Activated naive CD8-positive, alpha-beta T cell treated with anti-CD3 and anti-CD28 coated beads, Interleukin-2, amount 50 U/mL, for 24 hours (primary cell): Measurements from ENCODE around the gene GRAPL.
"Not testable (repeated sequence)": the region's sequence is repeated elsewhere in the genome, so short reads cannot be mapped to it uniquely, and the experiment has no call there.

Source experiments
- ATAC-seq: fragments of 150-1000 bp; cut with Tn5 transposase; one replicate; pipeline ENCODE4 v1.10.0; 2021
- DNase-seq: peaks from one replicate; pipeline ENCODE4 v3.0.0; 2021
- H3K27ac Mint-ChIP-seq: one replicate; pipeline ENCODE4 v1.8.0; 2021; ENCODE audit warnings: mild to moderate bottlenecking, mixed read lengths
- H3K27me3 Mint-ChIP-seq: one replicate; pipeline ENCODE4 v1.8.0; 2021; ENCODE audit warnings: mixed read lengths
- H3K36me3 Mint-ChIP-seq: one replicate; pipeline ENCODE4 v1.8.0; 2021; ENCODE audit warnings: low read depth, mixed read lengths
- H3K4me1 Mint-ChIP-seq: one replicate; pipeline ENCODE4 v1.8.0; 2021; ENCODE audit warnings: mixed read lengths
- H3K4me3 Mint-ChIP-seq: one replicate; pipeline ENCODE4 v1.8.0; 2021; ENCODE audit warnings: mild to moderate bottlenecking, moderate library complexity, mixed read lengths
- H3K9me3 Mint-ChIP-seq: one replicate; pipeline ENCODE4 v1.8.0; 2021; ENCODE audit warnings: mixed read lengths

GRAPL gene

DNA sequence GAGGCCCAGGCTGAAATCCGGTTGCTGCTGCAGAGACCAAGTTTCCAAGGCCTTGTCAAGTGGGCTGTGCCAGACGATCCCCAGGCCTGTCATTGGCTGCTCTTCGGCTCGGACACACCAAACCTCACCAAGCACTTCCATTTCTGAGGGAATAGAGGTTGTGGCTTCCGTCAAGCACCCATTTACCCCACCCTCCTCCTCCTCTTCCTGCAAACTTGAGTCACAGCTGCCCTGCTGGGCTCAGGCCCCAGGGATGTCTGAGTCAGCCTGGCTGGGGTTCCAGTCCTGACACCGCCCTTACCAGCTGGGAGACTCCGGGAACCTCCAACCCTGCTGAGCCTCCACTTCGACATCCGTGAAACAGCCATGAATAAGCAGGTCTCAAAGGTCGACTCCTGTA lies 31.1 kb downstream of the GRAPL start:
- not testable (repeated sequence) for DNase-seq, H3K4me3 Mint-ChIP-seq, H3K9me3 Mint-ChIP-seq, H3K27me3 Mint-ChIP-seq, H3K27ac Mint-ChIP-seq, H3K4me1 Mint-ChIP-seq, H3K36me3 Mint-ChIP-seq
- peak; percentile 3 for ATAC-seq

DNA sequence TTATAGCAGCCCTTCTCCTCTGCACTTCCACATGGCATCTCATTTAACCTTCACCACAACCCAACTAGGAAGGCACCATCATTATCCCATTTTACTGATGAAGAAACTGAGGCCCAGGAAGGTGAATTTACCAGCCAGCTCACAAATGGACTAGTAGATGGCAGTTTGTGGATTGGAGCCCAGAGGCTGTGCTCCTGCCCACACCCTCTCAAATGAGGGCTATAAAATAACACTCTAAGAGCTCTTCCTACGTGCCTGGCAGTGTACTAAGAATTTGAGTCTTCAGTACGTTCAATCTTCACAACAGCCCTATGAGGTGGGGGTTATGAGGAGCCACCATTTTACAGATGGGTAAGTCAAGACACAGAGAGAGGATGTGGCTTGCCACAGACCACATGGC lies 31.5 kb downstream of the GRAPL start:
- not testable (repeated sequence) for H3K27me3 Mint-ChIP-seq, H3K4me3 Mint-ChIP-seq, ATAC-seq, H3K9me3 Mint-ChIP-seq, H3K27ac Mint-ChIP-seq, H3K4me1 Mint-ChIP-seq, H3K36me3 Mint-ChIP-seq, DNase-seq

GRCh38 chr17:19161308-19162107 lies 34.1 kb downstream of the GRAPL start:
- not testable (repeated sequence) for DNase-seq, H3K4me3 Mint-ChIP-seq, H3K9me3 Mint-ChIP-seq, H3K27me3 Mint-ChIP-seq, H3K36me3 Mint-ChIP-seq, H3K27ac Mint-ChIP-seq, H3K4me1 Mint-ChIP-seq
- ATAC-seq: peak; percentile 37

DNA sequence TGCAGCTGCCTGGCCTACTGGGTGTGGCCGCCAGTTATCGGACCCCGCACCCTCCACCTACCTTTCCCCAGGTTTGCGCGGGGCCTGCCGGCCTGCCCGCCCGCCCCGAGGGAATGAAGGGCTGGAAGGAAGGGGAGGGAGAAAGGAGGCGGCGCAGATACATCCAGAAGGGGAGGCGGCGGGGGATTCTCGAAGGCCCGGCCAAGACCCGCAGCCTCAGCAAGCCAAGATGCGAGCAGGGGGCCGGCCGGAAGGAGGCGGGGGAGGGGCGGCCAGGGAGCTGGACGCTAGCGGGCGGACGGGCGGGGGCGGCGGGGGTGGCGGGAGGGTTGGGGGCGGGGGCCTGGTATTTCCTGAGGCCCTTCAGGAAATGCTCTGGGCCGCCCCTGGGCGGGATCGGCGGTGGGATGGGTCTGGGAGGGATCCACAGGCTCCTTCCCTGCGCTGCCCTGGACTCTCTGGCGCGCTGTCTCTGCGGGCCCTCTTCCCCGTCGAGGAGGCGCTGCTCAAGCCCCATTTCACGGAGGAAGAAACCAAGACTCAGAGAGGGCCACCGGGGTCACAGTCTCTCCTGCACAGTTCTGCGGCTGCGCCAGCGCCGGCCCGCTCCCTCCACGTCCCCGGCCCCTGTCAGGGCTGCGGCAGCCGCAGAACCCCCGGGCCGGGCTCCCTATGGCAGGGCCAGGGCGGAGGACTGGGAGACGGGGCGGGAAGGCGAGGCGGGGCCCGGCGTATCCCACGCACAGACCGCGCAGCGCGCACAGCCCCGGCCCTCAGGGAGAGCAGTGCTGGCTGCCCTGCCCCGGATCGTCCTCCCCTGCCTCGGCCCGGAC lies 35.2 kb downstream of the GRAPL start:
- DNase-seq, H3K9me3 Mint-ChIP-seq, H3K27me3 Mint-ChIP-seq, H3K4me3 Mint-ChIP-seq, H3K27ac Mint-ChIP-seq, H3K36me3 Mint-ChIP-seq, H3K4me1 Mint-ChIP-seq: not testable (repeated sequence)
- peak; percentile 37 for ATAC-seq

DNA sequence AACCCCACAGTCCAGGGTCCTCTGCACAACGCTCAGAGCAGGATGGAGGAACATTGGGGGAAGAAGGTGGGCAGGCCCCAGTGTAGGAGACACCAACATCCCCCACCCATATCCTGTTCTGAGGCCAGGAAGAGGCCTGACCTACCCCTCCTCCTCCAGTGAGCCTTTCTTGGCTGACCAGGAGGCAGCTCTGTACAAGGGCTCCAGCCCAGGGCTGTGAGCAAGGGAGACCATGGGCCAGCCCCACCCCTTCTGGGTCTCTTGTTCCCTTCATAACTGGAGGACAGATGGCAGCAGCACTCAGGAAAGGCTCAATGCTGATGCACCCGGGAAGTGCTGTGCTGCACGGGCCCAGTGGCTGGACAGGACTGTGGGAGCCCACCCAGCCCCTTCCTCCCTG lies 47.0 kb downstream of the GRAPL start:
- not testable (repeated sequence) for H3K27me3 Mint-ChIP-seq, H3K9me3 Mint-ChIP-seq, DNase-seq, H3K4me1 Mint-ChIP-seq, H3K36me3 Mint-ChIP-seq, ATAC-seq, H3K4me3 Mint-ChIP-seq, H3K27ac Mint-ChIP-seq

DNA sequence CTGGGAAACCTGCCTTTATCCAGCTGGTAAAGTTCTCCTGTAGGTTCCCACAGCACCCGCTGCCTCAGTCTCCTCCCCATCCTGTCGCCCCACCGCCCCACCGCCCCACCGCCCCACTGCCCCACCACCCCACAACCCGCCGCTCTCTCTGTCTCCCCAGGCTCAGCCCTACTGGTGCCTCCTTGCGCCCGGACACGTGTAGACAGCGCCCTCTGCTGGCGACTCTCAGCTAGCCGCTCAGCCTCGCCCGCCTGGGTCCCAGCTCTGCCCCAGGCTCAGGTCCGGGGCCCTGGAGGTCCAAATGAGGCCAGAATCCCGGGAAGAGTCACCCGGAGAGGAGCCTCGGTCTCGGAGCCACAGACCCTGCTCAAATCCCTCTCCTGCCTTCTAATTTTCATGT lies 48.0 kb downstream of the GRAPL start:
- H3K4me1 Mint-ChIP-seq, DNase-seq, H3K9me3 Mint-ChIP-seq, H3K27me3 Mint-ChIP-seq, H3K27ac Mint-ChIP-seq, H3K4me3 Mint-ChIP-seq, H3K36me3 Mint-ChIP-seq: not testable (repeated sequence)
- peak; percentile 96 for ATAC-seq

DNA sequence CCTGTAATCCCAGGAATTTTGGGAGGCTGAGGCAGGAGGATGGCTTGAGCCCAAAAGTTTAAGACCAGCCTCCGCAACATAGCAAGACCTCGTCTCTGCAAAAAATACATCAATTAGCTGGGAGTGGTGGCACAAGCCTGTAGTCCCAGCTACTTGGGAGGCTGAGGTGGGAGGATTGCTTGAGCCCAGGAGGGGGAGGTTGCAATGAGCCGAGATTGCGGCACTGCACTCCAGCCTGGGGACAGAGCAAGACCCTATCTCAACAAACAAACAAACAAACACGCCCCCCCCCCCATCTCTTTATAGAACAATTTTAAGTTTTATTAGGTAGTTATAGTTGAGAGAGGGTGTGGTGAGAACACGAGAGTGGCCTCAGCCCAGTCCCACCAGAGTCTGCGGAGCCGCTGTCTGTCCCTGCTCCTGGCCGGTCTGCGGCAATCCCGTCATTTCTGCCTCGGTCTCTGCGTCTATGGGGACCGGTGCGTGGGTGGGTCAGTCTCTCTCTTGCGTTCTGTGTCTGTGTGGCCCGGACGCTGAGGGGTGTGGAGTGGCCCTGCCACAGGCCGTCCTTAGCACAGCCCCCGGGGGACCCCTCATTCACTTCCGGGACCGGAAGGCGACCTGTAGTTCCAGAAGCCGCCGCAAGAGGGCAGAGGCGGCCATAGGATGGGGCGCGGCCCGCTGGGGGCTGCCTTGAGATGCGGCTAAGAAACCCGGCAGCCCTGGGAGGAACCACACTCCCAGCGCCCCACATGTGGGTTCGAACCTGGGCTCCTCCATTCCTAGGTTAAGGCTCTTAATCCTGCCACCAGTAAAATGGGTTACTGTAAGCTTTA lies 53.9 kb downstream of the GRAPL start:
- not testable (repeated sequence) for H3K27ac Mint-ChIP-seq, H3K36me3 Mint-ChIP-seq, H3K27me3 Mint-ChIP-seq, H3K4me3 Mint-ChIP-seq, H3K4me1 Mint-ChIP-seq, DNase-seq, H3K9me3 Mint-ChIP-seq
- peak; percentile 97 for ATAC-seq

GRCh38 chr17:19187883-19188869 lies 60.8 kb downstream of the GRAPL start:
- H3K4me1 Mint-ChIP-seq, H3K36me3 Mint-ChIP-seq, H3K27ac Mint-ChIP-seq, H3K27me3 Mint-ChIP-seq, H3K4me3 Mint-ChIP-seq, DNase-seq, H3K9me3 Mint-ChIP-seq: not testable (repeated sequence)
- ATAC-seq: peak; percentile 35

DNA sequence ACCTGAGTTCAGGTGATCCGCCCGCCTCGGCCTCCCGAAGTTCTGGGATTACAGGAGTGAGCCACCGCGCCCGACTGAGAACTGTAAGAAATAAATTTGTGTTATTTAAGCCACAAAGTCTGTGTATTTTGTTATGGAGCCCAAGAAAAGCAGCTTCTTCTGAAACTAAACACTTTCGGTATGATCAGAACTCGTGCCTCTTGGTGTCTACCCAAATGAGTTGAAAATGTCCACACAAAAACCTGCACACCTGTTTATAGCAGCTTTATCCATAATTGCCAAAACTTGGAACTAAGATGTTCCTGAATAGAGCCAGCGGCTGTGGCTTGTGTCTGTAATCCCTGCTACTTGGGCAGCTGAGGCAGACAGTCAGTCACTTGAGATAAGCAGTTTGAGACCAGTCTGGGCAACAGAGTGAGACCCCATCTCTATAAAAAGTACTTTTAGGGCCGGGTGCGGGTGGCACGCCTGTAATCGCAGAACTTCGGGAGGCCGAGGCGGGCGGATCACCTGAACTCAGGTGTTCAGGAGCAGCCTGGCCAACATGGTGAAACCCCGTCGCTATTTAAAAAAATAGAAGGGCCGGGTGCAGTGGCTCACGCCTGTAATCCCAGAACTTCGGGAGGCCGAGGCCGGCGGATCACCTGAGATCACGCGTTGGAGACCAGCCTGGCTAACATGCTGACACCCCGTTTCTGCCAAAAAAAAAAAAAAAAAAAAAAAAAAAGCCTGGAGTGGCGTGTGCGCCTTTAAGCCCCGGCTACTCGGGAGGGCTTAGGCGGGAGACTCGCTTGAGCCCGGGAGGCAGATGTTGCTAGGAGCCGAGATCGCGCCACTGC lies 61.7 kb downstream of the GRAPL start:
- not testable (repeated sequence) for DNase-seq, H3K27ac Mint-ChIP-seq, H3K4me1 Mint-ChIP-seq, H3K27me3 Mint-ChIP-seq, H3K4me3 Mint-ChIP-seq, H3K9me3 Mint-ChIP-seq, H3K36me3 Mint-ChIP-seq
- peak; percentile 66 for ATAC-seq

DNA sequence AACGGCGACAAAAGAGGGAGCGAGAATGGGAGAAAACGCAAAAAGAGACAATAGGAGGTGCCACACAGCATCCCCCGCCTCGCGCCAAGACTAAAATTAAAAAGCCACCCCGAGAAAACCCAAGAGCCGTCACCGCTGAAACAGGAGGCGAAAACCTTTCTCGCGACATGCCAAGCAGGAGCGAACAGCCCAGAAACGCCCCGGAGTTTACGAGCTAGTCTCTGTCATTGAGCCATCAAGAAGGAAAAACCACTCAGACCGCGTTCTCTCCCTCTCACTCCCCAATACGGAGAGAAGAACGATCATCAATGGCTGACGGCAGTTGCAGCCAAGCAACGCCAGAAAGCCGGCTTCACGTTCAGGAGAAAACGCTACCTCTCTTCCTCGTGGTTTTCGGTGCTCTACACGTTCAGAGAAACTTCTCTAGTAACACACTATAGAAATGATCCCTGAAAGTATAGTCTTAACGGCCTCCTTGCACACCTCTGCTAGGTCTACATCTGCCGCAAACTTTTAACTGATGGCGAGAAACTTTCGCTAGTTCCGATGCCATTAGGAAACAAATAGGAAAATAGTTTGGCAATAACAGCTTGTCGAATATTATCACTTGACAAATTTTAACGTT lies 62.5 kb downstream of the GRAPL start:
- not testable (repeated sequence) for ATAC-seq, H3K9me3 Mint-ChIP-seq, H3K4me3 Mint-ChIP-seq, H3K27me3 Mint-ChIP-seq, DNase-seq, H3K4me1 Mint-ChIP-seq, H3K27ac Mint-ChIP-seq, H3K36me3 Mint-ChIP-seq

DNA sequence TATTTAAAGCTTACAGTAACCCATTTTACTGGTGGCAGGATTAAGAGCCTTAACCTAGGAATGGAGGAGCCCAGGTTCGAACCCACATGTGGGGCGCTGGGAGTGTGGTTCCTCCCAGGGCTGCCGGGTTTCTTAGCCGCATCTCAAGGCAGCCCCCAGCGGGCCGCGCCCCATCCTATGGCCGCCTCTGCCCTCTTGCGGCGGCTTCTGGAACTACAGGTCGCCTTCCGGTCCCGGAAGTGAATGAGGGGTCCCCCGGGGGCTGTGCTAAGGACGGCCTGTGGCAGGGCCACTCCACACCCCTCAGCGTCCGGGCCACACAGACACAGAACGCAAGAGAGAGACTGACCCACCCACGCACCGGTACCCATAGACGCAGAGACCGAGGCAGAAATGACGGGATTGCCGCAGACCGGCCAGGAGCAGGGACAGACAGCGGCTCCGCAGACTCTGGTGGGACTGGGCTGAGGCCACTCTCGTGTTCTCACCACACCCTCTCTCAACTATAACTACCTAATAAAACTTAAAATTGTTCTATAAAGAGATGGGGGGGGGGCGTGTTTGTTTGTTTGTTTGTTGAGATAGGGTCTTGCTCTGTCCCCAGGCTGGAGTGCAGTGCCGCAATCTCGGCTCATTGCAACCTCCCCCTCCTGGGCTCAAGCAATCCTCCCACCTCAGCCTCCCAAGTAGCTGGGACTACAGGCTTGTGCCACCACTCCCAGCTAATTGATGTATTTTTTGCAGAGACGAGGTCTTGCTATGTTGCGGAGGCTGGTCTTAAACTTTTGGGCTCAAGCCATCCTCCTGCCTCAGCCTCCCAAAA lies 69.2 kb downstream of the GRAPL start:
- H3K4me1 Mint-ChIP-seq, H3K27me3 Mint-ChIP-seq: not testable (repeated sequence)

DNA sequence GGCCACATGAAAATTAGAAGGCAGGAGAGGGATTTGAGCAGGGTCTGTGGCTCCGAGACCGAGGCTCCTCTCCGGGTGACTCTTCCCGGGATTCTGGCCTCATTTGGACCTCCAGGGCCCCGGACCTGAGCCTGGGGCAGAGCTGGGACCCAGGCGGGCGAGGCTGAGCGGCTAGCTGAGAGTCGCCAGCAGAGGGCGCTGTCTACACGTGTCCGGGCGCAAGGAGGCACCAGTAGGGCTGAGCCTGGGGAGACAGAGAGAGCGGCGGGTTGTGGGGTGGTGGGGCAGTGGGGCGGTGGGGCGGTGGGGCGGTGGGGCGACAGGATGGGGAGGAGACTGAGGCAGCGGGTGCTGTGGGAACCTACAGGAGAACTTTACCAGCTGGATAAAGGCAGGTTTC lies 75.1 kb downstream of the GRAPL start:
- H3K27me3 Mint-ChIP-seq, DNase-seq, H3K4me3 Mint-ChIP-seq, H3K27ac Mint-ChIP-seq, H3K4me1 Mint-ChIP-seq, H3K9me3 Mint-ChIP-seq, H3K36me3 Mint-ChIP-seq: not testable (repeated sequence)
- ATAC-seq: peak; percentile 94

More for the DNA sequence above, 69.2 kb downstream of the GRAPL start:
- ATAC-seq (peak; percentile 97), DNase-seq (peak; percentile 9)
- H3K4me3 Mint-ChIP-seq, H3K27ac Mint-ChIP-seq, H3K9me3 Mint-ChIP-seq, H3K36me3 Mint-ChIP-seq: not testable (repeated sequence)
